ENCODE data around the gene VKORC1.

Gene VKORC1

GRCh38 chr16:31064882-31065461 lies 29.6 kb downstream of the VKORC1 start:
- Histone ChIP-seq H2AK5ac (ENCODE audit: low read length) (peak overlapping the region; percentile 55), H2BK120ac (ENCODE audit: insufficient read depth, low read length, poor library complexity) (peak overlapping the region; percentile 41), H2BK5ac (ENCODE audit: low read depth, low read length, poor library complexity) (no peak overlapping the region), H3K4me3 (ENCODE audit: low read depth, low read length) (no peak overlapping the region), H3K9me3 (ENCODE audit: insufficient read depth, low read depth, low read length) (peaks cover 2% of the 10 kb centered on the region), H4K8ac (ENCODE audit: low read depth, low read length) (peak overlapping the region; percentile 58), H2BK12ac (ENCODE audit: low read length) (no peak overlapping the region), H3K4ac (ENCODE audit: low read depth, low read length) (no peak overlapping the region), H3K79me1 (ENCODE audit: low read length) (peaks cover 6% of the 10 kb centered on the region), H3K27me3 (ENCODE audit: insufficient read depth, low read length) (no peaks in the 10 kb centered on the region), H3K79me2 (ENCODE audit: control insufficient read depth, insufficient read depth, low read length, poor library complexity) (no peaks in the 10 kb centered on the region), H3K4me1 (ENCODE audit: control insufficient read depth in 1 of 2, insufficient read depth in 2 of 2, low read length in 2 of 2) (peaks cover 10 to 16% of the 10 kb centered on the region in 2 experiments), H4K91ac (ENCODE audit: low read depth, low read length) (peak overlapping the region; percentile 50), H3K27ac (ENCODE audit: low read depth, low read length) (peak overlapping the region; percentile 60), H3K9ac (ENCODE audit: low read length) (peak overlapping the region; percentile 35), H3K18ac (ENCODE audit: low read length) (peak overlapping the region; percentile 33), H3K14ac (ENCODE audit: low read length) (no peak overlapping the region), H3K4me2 (ENCODE audit: low read length) (peak overlapping the region; percentile 47), H2AFZ (ENCODE audit: insufficient read depth, low read length, poor library complexity) (no peak overlapping the region), H4K12ac (ENCODE audit: low read depth, low read length) (peak overlapping the region; percentile 56), H3K36me3 (ENCODE audit: control insufficient read depth in 1 of 2, insufficient read depth in 2 of 2, low read length in 2 of 2) (peaks cover 30 to 32% of the 10 kb centered on the region in 2 experiments), H3K23ac (ENCODE audit: low read length) (no peak overlapping the region)
- peak; percentile 91 to 95 for DNase-seq
- WGBS (ENCODE audit: extremely low coverage, insufficient coverage, insufficient read length): no CpG with 5 or more reads among the region's 4 CpGs

DNA sequence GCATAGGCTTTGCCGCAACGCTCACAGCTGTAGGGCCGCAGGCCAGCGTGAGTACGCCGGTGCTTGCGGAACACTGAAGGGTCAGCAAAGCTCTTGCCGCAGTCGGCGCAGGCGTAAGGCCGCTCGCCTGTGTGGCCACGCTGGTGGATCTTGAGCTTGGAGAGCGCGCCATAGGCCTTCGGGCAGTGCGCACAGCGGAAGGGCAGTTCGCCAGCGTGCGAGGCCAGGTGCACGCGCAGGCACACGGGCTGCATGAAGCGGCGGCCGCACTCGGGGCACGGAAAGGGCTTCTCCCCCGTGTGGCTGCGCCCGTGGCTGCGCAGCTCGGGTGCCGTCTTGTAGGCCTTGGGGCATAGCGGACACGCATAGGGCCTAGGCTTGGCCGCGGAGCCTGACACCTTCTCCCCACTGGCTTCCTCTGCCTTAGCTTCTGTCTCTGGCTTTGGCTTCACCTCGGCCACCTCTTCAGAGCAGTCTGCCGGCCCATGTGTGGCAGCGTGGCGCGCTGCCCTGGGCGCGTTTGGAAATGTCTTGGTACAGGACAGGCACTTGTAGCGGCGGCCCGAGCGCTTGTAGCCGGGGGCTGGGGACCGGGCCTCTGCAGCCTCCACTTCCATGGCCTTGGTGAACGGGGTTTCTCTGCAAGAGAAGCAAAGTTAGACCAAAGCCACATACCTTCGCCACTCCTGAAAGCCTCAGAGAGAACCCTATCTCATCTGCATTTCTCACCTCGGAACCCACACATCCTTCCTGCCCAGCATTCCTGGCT lies 30.6 kb downstream of the VKORC1 start:
- Histone ChIP-seq H4K91ac (ENCODE audit: low read depth, low read length) (peak overlapping the region; percentile 39), H2BK120ac (ENCODE audit: insufficient read depth, low read length, poor library complexity) (peak overlapping the region; percentile 19), H3K4ac (ENCODE audit: low read depth, low read length) (peak overlapping the region; percentile 39), H3K9ac (ENCODE audit: low read length) (no peak overlapping the region), H3K79me1 (ENCODE audit: low read length) (peaks cover 6% of the 10 kb centered on the region), H3K4me1 (ENCODE audit: control insufficient read depth in 1 of 2, insufficient read depth in 2 of 2, low read length in 2 of 2) (peaks cover 10 to 16% of the 10 kb centered on the region in 2 experiments), H3K18ac (ENCODE audit: low read length) (peak overlapping the region; percentile 22), H2AFZ (ENCODE audit: insufficient read depth, low read length, poor library complexity) (no peak overlapping the region), H3K27me3 (ENCODE audit: insufficient read depth, low read length) (no peaks in the 10 kb centered on the region), H4K8ac (ENCODE audit: low read depth, low read length) (peak overlapping the region; percentile 58), H3K4me2 (ENCODE audit: low read length) (no peak overlapping the region), H3K14ac (ENCODE audit: low read length) (peak overlapping the region; percentile 43), H3K23ac (ENCODE audit: low read length) (no peak overlapping the region), H2BK5ac (ENCODE audit: low read depth, low read length, poor library complexity) (no peak overlapping the region), H4K12ac (ENCODE audit: low read depth, low read length) (peak overlapping the region; percentile 14), H3K79me2 (ENCODE audit: control insufficient read depth, insufficient read depth, low read length, poor library complexity) (no peaks in the 10 kb centered on the region), H3K9me3 (ENCODE audit: insufficient read depth, low read depth, low read length) (peaks cover 2% of the 10 kb centered on the region), H3K36me3 (ENCODE audit: control insufficient read depth in 1 of 2, insufficient read depth in 2 of 2, low read length in 2 of 2) (peaks cover 30 to 32% of the 10 kb centered on the region in 2 experiments), H3K4me3 (ENCODE audit: low read depth, low read length) (no peak overlapping the region), H3K27ac (ENCODE audit: low read depth, low read length) (peak overlapping the region; percentile 55), H2BK12ac (ENCODE audit: low read length) (peak overlapping the region; percentile 30), H2AK5ac (ENCODE audit: low read length) (no peak overlapping the region)
- DNase-seq: no peak
- WGBS (ENCODE audit: extremely low coverage, insufficient coverage, insufficient read length): no CpG with 5 or more reads among the region's 56 CpGs

DNA sequence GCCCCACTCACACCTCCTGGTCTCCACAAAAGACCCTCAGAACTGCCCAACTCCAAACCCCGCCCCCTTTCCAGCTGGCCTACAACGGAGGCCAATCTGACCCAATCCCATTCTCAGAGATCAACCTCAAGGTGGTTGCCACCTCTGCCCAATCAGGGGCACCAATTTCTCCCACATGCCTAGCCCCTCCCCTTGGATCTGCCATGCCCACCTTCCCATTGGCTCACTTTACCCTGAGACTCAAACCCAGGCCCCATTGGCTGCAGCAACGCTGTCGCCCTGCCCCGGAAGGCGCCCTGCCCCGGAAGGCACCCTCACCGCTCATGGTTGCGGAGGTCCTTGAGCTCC lies 31.1 kb downstream of the VKORC1 start:
- no peak overlapping the region for H3K14ac ChIP-seq (ENCODE audit: low read length)
- H3K27ac ChIP-seq (ENCODE audit: low read depth, low read length): no peak overlapping the region
- no peaks in the 10 kb centered on the region for H3K27me3 ChIP-seq (ENCODE audit: insufficient read depth, low read length)
- no peak overlapping the region for H2BK120ac ChIP-seq (ENCODE audit: insufficient read depth, low read length, poor library complexity)
- no peak overlapping the region for H3K4me3 ChIP-seq (ENCODE audit: low read depth, low read length)
- H3K4me1 ChIP-seq (ENCODE audit: control insufficient read depth in 1 of 2, insufficient read depth in 2 of 2, low read length in 2 of 2): peaks cover 10 to 16% of the 10 kb centered on the region in 2 experiments
- peaks cover 6% of the 10 kb centered on the region for H3K79me1 ChIP-seq (ENCODE audit: low read length)
- H3K4me2 ChIP-seq (ENCODE audit: low read length): no peak overlapping the region
- DNase-seq: no peak
- no peak overlapping the region for H3K9ac ChIP-seq (ENCODE audit: low read length)
- no peak overlapping the region for H2BK5ac ChIP-seq (ENCODE audit: low read depth, low read length, poor library complexity)
- no peak overlapping the region for H4K91ac ChIP-seq (ENCODE audit: low read depth, low read length)
- H2AK5ac ChIP-seq (ENCODE audit: low read length): no peak overlapping the region
- no peak overlapping the region for H4K8ac ChIP-seq (ENCODE audit: low read depth, low read length)
- no peak overlapping the region for H3K4ac ChIP-seq (ENCODE audit: low read depth, low read length)
- H3K18ac ChIP-seq (ENCODE audit: low read length): peak overlapping the region; percentile 12
- H3K23ac ChIP-seq (ENCODE audit: low read length): no peak overlapping the region
- H2AFZ ChIP-seq (ENCODE audit: insufficient read depth, low read length, poor library complexity): no peak overlapping the region
- peaks cover 2% of the 10 kb centered on the region for H3K9me3 ChIP-seq (ENCODE audit: insufficient read depth, low read depth, low read length)
- H4K12ac ChIP-seq (ENCODE audit: low read depth, low read length): peak overlapping the region; percentile 14
- no peak overlapping the region for H2BK12ac ChIP-seq (ENCODE audit: low read length)
- no peaks in the 10 kb centered on the region for H3K79me2 ChIP-seq (ENCODE audit: control insufficient read depth, insufficient read depth, low read length, poor library complexity)
- peaks cover 30 to 32% of the 10 kb centered on the region in 2 experiments for H3K36me3 ChIP-seq (ENCODE audit: control insufficient read depth in 1 of 2, insufficient read depth in 2 of 2, low read length in 2 of 2)
- no CpG with 5 or more reads among the region's 9 CpGs for WGBS (ENCODE audit: extremely low coverage, insufficient coverage, insufficient read length)

DNA sequence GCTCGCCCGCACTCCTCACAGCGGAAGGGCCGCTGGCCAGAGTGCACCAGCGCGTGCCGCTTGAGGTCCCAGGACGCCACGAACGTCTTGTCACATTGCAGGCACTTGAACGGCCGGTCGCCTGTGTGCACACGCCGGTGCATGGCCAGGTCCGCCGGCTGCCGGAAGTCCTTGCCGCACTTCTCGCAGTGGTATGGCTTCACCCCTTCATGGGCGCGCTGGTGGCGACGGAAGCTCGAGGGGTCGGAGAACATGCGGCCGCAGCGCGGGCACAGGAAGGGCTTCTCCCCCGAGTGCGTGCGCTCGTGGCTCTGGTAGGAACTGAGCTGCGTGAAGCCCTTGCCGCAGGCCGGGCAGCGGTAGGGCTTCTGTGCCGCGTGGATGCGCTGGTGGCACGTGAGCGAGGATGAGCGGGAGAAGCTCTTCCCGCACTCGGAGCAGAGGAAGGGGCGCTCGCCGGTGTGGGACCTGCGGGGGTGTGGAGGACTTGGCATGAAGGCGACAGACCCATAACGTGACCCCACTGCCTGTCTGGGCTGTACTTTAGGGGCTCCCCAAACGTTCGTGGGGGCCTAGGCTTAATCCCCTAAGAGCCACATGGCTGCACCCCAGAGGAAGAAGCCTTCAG lies 32.7 kb downstream of the VKORC1 start:
- Histone ChIP-seq H4K12ac (ENCODE audit: low read depth, low read length) (no peak overlapping the region), H3K4me1 (ENCODE audit: control insufficient read depth in 1 of 2, insufficient read depth in 2 of 2, low read length in 2 of 2) (peaks cover 10 to 16% of the 10 kb centered on the region in 2 experiments), H3K9me3 (ENCODE audit: insufficient read depth, low read depth, low read length) (peaks cover 2% of the 10 kb centered on the region), H3K4me3 (ENCODE audit: low read depth, low read length) (no peak overlapping the region), H2BK120ac (ENCODE audit: insufficient read depth, low read length, poor library complexity) (no peak overlapping the region), H3K36me3 (ENCODE audit: control insufficient read depth in 1 of 2, insufficient read depth in 2 of 2, low read length in 2 of 2) (peaks cover 32 to 36% of the 10 kb centered on the region in 2 experiments), H3K27me3 (ENCODE audit: insufficient read depth, low read length) (no peaks in the 10 kb centered on the region), H3K9ac (ENCODE audit: low read length) (no peak overlapping the region), H3K4ac (ENCODE audit: low read depth, low read length) (no peak overlapping the region), H2AK5ac (ENCODE audit: low read length) (no peak overlapping the region), H3K14ac (ENCODE audit: low read length) (no peak overlapping the region), H3K23ac (ENCODE audit: low read length) (no peak overlapping the region), H2AFZ (ENCODE audit: insufficient read depth, low read length, poor library complexity) (no peak overlapping the region), H2BK12ac (ENCODE audit: low read length) (no peak overlapping the region), H3K18ac (ENCODE audit: low read length) (no peak overlapping the region), H4K8ac (ENCODE audit: low read depth, low read length) (no peak overlapping the region), H2BK5ac (ENCODE audit: low read depth, low read length, poor library complexity) (no peak overlapping the region), H4K91ac (ENCODE audit: low read depth, low read length) (no peak overlapping the region), H3K4me2 (ENCODE audit: low read length) (no peak overlapping the region), H3K79me2 (ENCODE audit: control insufficient read depth, insufficient read depth, low read length, poor library complexity) (no peaks in the 10 kb centered on the region), H3K79me1 (ENCODE audit: low read length) (peaks cover 6% of the 10 kb centered on the region), H3K27ac (ENCODE audit: low read depth, low read length) (no peak overlapping the region)
- DNase-seq: no peak
- WGBS (ENCODE audit: extremely low coverage, insufficient coverage, insufficient read length): no CpG with 5 or more reads among the region's 54 CpGs
